GM18907 (cell line): ENCODE data around the gene FBN1.

ENCODE experiments used
- ATAC-seq: cut with Tn5 transposase; IDR thresholded peaks from one replicate; pipeline ENCODE4 v1.9.1; 2021; ENCODE audit warnings: mild to moderate bottlenecking, moderate library complexity; ENCODE audit not compliant: unreplicated experiment

The FBN1 gene

GRCh38 chr15:48645558-48646330 lies at the start of gene FBN1:
Gene FBN1 (minus strand): TSS chr15:48645709. CDS start chr15:48644769, 940 bp downstream.
- ATAC-seq = peak; percentile 72

GRCh38 chr15:48693484-48693883 lies 48.0 kb upstream of the FBN1 start:
- no peak for ATAC-seq

- ATAC-seq = no peak
These were observed 43.0 kb upstream of the FBN1 start for GRCh38 chr15:48688493-48688892.

- ATAC-seq = no peak
These were observed 38.7 kb upstream of the FBN1 start for GRCh38 chr15:48683991-48684765.

- ATAC-seq = no peak
These were observed 37.6 kb upstream of the FBN1 start for GRCh38 chr15:48682942-48683651.

- no peak for ATAC-seq
These were observed 35.8 kb upstream of the FBN1 start for GRCh38 chr15:48681353-48681752.

GRCh38 chr15:48680841-48681240 lies 35.3 kb upstream of the FBN1 start:
- ATAC-seq = no peak

GRCh38 chr15:48679952-48680351 lies 34.4 kb upstream of the FBN1 start:
- ATAC-seq = no peak

- ATAC-seq = no peak
These were observed 33.3 kb upstream of the FBN1 start for GRCh38 chr15:48678851-48679250.

GRCh38 chr15:48677821-48678220 lies 32.3 kb upstream of the FBN1 start:
- no peak for ATAC-seq

- ATAC-seq = no peak
These were observed 29.9 kb upstream of the FBN1 start for GRCh38 chr15:48675436-48675835.

GRCh38 chr15:48674876-48675275 lies 29.4 kb upstream of the FBN1 start:
- ATAC-seq = no peak

GRCh38 chr15:48672206-48672605 lies 26.7 kb upstream of the FBN1 start:
- ATAC-seq = no peak

- no peak for ATAC-seq
These were observed 25.9 kb upstream of the FBN1 start for GRCh38 chr15:48671103-48672022.

GRCh38 chr15:48667701-48668100 lies 22.2 kb upstream of the FBN1 start:
- ATAC-seq = no peak

- ATAC-seq = no peak
These were observed 18.9 kb upstream of the FBN1 start for GRCh38 chr15:48664436-48664835.

GRCh38 chr15:48657950-48658591 lies 12.6 kb upstream of the FBN1 start:
- ATAC-seq = no peak

GRCh38 chr15:48654801-48655200 lies 9.3 kb upstream of the FBN1 start:
- ATAC-seq = no peak

GRCh38 chr15:48653913-48654670 lies 8.6 kb upstream of the FBN1 start:
- ATAC-seq = no peak
